Transverse colon (tissue), 4 donors: ENCODE data around the gene LRRC26. TPM values are rescaled to one million over a fixed set of nuclear protein-coding genes. Genes with fewer than 3 reads are reported as not detected.

Experiments used
- DNase-seq: peaks from one replicate; pipeline ENCODE4 v3.0.0-alpha.2; 2019
- H3K27ac ChIP-seq, 4 donors: fragments of 200-600 bp; sonication (generic); 2 replicates each; pipeline ENCODE4 v1.5.1; 2016 to 2018; ENCODE audit warnings: inconsistent platforms in 4 of 4
- H3K27me3 ChIP-seq: fragments of 200-600 bp; sonication (generic); 2 replicates; pipeline ENCODE4 v1.5.1; 2017; ENCODE audit warnings: inconsistent platforms
- H3K36me3 ChIP-seq, 4 donors: fragments of 200-600 bp; sonication (generic); 2 replicates each; pipeline ENCODE4 v1.5.1; 2017 to 2019; ENCODE audit warnings: inconsistent platforms in 4 of 4
- H3K4me1 ChIP-seq, 4 donors: fragments of 200-600 bp; sonication (generic); 2 replicates each; pipeline ENCODE4 v1.5.1; 2017 to 2020; ENCODE audit warnings: inconsistent platforms in 4 of 4
- H3K4me3 ChIP-seq, 4 donors: fragments of 200-600 bp; sonication (generic); 1 replicate in 1 of 4; 2 replicates in 3 of 4; pipeline versions ENCODE4 v1.5.1 to v1.6.1; 2017 to 2019; ENCODE audit warnings: inconsistent platforms in 4 of 4
- H3K9me3 ChIP-seq, 2 donors: fragments of 200-600 bp; sonication (generic); 2 replicates each; pipeline ENCODE4 v1.5.1; 2017 to 2019; ENCODE audit warnings: inconsistent platforms in 2 of 2
- EP300 ChIP-seq: sonication (generic); formaldehyde crosslinking; IDR thresholded peaks from one replicate; pipeline ENCODE4 v1.6.1; 2017; ENCODE audit warnings: antibody characterized with exemption, low read depth
- POLR2A ChIP-seq: fragments of 450-650 bp; IDR thresholded peaks from one replicate; pipeline ENCODE4 v1.6.1; 2016; ENCODE audit warnings: antibody characterized with exemption, mild to moderate bottlenecking, moderate library complexity
- POLR2AphosphoS5 ChIP-seq, 3 donors: sonication (generic); formaldehyde crosslinking; IDR thresholded peaks; one replicate each; pipeline ENCODE4 v1.6.1; 2016; ENCODE audit warnings: antibody characterized with exemption in 3 of 3
- WGBS, 2 donors: methylation state at CpG; one replicate each; pipeline ENCODE4 v1.1.5; 2018; ENCODE audit warnings: low coverage in 1 of 2; 5-methylcytosine and 5-hydroxymethylcytosine counted together
- in situ Hi-C, 4 donors: fragments of 200-750 bp; cut with MboI; loops; one replicate each; pipeline versions ENCODE4 v1.15.0 to v1.15.1; 2017; ENCODE audit warnings: low sequenced_read_pairs in 3 of 4, low pct_ligation_motif_present in 1 of 4, low pct_unique_long_range_greater_than_20kb in 1 of 4
- intact Hi-C: fragments of 100-400 bp; cut with DNase I; formaldehyde crosslinking; loops from one replicate; pipeline ENCODE4 v1.15.1; 2023; ENCODE audit warnings: low total_unique reads
- total RNA-seq, 4 donors: library from RNA; depleted of rRNA; stranded (reverse); fragments of >200 nt; gene quantifications; one replicate each; pipeline ENCODE4 v1.1.0, GENCODE V29; 2016
- TF ChIP-seq, protein P1 (sequence below), 5 experiments: fragments of 200-600 bp in 3 of 5; fragments of 450-650 bp in 2 of 5; sonication (generic) in 3 of 5; IDR thresholded peaks; 1 replicate in 2 of 5; 2 replicates in 3 of 5; pipeline ENCODE4 v1.5.1; 2016 to 2017; ENCODE audit warnings: antibody characterized with exemption in 5 of 5, inconsistent platforms in 3 of 5, mild to moderate bottlenecking in 2 of 5, moderate library complexity in 1 of 5

LRRC26 gene
- total RNA-seq, 4 donors from 2014 or later, result 31.8 to 437 (median 64.8) TPM

DNA sequence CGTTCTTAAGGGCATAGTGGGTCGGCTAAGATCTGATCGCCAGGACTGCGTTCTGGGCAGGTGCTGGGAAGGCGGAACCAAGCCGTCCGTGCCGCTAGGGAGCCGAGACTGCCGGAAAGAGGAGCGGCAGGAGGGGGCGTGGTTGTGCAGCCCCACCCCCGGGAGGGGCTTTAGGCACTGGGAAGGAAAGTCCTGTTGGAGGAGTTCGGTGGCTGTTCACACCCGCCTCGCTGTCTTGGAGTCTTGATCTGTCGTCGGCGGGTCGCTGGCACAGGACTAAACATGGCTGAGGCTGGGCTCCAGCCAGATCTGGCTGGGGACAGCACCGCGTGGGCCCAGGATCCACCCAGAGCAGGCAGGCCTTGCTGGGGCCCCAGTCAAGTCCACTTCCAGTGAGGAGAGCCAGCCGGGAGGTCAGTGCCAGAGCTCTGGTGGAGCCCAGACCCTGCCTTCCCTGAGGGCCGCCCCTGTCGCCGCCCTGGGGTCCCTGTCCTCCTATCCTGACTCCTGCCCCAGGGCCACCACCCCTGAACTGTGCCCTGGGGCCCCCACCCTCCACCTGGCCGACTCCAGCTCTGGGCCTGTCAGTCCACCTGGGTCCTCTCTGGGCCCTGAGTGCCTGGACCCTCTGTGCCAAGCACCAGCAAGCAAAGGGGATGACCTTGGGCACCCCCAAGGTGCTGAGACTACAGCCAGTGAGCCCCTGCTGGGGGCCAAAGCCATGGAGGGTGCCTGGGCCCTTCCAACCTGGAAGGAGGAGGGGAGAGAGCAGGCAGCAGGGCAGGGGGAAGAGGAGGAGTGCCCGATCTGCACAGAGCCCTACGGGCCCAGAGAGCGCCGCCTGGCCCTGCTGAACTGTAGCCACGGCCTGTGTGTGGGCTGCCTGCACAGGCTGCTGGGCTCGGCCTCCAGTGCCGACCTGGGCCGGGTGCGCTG is 47.7 kb upstream of the LRRC26 start:
- DNase-seq, result peak; percentile 93
- Histone ChIP-seq H3K4me3 (peak overlapping the region in 3 of 4 donors; percentile 26 to 47 (median 31)), H3K9me3 (no peaks in the 10 kb centered on the region), H3K4me1 (peaks cover 5 to 34% (median 32%) of the 10 kb centered on the region in 4 donors), H3K27ac (peak overlapping the region; percentile 83 to 89 (median 85)), H3K27me3 (no peaks in the 10 kb centered on the region), H3K36me3 (no peaks in the 10 kb centered on the region)
- peak; percentile 94 for TF ChIP-seq POLR2A
- TF ChIP-seq POLR2AphosphoS5 (IDR thresholded peaks at IDR 0.05), result peak; percentile 79 to 97 (median 94)
- no peak for TF ChIP-seq EP300
- TF ChIP-seq, protein P1, sequence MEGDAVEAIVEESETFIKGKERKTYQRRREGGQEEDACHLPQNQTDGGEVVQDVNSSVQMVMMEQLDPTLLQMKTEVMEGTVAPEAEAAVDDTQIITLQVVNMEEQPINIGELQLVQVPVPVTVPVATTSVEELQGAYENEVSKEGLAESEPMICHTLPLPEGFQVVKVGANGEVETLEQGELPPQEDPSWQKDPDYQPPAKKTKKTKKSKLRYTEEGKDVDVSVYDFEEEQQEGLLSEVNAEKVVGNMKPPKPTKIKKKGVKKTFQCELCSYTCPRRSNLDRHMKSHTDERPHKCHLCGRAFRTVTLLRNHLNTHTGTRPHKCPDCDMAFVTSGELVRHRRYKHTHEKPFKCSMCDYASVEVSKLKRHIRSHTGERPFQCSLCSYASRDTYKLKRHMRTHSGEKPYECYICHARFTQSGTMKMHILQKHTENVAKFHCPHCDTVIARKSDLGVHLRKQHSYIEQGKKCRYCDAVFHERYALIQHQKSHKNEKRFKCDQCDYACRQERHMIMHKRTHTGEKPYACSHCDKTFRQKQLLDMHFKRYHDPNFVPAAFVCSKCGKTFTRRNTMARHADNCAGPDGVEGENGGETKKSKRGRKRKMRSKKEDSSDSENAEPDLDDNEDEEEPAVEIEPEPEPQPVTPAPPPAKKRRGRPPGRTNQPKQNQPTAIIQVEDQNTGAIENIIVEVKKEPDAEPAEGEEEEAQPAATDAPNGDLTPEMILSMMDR (IDR thresholded peaks at IDR 0.05), result peak in 1 of 5 experiments; percentile 45
- WGBS, 2 donors, result 42% methylated on average over 33 of the region's 36 CpGs; no CpG with 5 or more reads in 1 of the 2 donors
- in situ Hi-C loops (loop anchor here in 1 of 4 donors (25.0 kb wide), 1 partner anchor 105 kb away; the partner anchor contains the start of gene DPP7), intact Hi-C loops (no loop called here)

DNA sequence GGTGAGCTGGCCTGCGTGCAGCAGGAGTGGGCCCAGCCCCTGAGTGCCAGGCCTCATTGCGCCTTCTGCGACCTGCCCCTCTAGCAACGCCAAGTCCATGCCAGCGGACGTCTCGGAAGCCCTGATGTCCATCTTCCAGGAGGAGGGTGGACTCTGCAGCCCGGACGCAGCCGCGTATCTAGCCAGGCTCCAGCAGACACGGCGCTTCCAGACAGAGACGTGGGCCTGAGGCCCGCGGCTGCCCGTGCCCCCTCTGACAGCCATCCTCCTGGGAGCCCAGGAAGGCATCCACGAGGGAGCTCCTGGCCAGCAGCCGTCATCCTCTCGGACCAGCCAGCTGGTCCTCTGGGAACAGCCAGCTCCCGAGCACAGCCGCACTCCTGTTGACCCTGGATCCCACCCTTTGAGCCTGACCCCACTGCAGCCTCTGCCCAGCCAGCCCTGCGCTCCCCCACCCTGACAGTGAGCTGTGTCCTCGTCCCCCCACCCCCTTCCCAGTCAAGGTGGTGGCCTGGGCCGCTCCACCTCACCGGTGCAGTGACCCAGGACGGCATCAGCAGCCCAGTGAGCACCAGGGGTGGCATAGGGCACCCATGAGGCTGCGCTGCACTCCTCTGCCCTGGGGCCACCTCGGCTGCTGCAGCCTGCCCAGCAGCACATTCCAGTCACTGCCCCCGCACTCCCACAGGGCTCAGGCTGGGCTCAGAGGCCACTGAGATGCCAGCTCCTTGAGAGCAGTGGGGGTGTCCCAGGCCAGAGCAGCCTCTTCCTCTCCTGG is 46.5 kb upstream of the LRRC26 start:
- TF ChIP-seq, protein P1 (IDR thresholded peaks at IDR 0.05), result no peak
- no peak for TF ChIP-seq POLR2AphosphoS5 (IDR thresholded peaks at IDR 0.05)
- TF ChIP-seq EP300, result no peak
- no peak for TF ChIP-seq POLR2A
- DNase-seq, result no peak
- no peak overlapping the region for H3K4me3 ChIP-seq
- in situ Hi-C loops (loop anchor here in 1 of 4 donors (25.0 kb wide), 1 partner anchor 104 kb away; the partner anchor contains the start of gene DPP7), intact Hi-C loops (no loop called here)
- H3K4me1 ChIP-seq, result peaks cover 3 to 26% (median 25%) of the 10 kb centered on the region in 4 donors
- no peaks in the 10 kb centered on the region for H3K36me3 ChIP-seq
- WGBS, 2 donors, result 90% methylated on average over 27 of the region's 30 CpGs; no CpG with 5 or more reads in 1 of the 2 donors
- peak overlapping the region in 3 of 4 donors; percentile 83 to 89 (median 85) for H3K27ac ChIP-seq
- H3K9me3 ChIP-seq, result no peaks in the 10 kb centered on the region
- H3K27me3 ChIP-seq, result no peaks in the 10 kb centered on the region

DNA sequence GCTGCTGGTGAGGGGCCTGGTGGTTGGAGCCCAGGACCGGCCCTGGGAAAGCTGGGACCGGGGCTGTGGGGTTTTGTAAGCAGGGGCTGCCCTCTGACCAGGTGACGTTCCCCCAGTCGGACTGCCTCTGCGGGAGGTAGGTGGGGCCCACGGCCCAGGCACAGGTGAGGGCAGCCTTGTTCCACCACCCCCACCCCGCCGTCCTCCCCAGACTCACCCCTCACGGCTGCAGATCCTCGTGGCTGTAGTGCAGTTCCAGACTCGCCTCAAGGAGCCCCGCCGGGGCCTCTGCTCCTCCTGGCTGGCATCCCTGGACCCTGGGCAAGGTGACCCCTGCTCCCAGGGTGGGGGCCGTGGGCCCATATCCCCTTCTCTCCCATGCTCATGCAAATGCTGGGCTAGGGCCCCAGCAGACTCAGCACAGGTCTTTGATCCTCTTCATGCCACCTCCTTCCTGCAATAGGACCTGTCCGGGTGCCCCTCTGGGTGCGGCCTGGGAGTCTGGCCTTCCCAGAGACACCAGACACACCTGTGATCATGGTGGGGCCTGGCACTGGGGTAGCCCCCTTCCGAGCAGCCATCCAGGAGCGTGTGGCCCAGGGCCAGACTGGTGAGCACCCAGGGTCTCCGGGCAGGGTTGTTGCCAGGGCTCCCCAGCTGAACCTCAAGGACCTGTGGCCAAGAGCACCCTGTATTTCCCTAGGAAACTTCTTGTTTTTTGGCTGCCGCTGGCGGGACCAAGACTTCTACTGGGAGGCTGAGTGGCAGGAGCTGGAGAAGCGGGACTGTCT is 45.5 kb upstream of the LRRC26 start:
- in situ Hi-C loops (loop anchor here in 1 of 4 donors (25.0 kb wide), 1 partner anchor 103 kb away; the partner anchor contains the start of gene DPP7), intact Hi-C loops (no loop called here)
- WGBS, 2 donors, result 90 to 94% methylated on average over 2 to 15 of the region's 22 CpGs
- Histone ChIP-seq H3K4me1 (peaks cover 0 to 25% (median 24%) of the 10 kb centered on the region in 4 donors), H3K27ac (no peak overlapping the region), H3K9me3 (no peaks in the 10 kb centered on the region), H3K27me3 (no peaks in the 10 kb centered on the region), H3K4me3 (no peak overlapping the region), H3K36me3 (no peaks in the 10 kb centered on the region)
- DNase-seq, result no peak
- TF ChIP-seq, protein P1 (IDR thresholded peaks at IDR 0.05), result no peak
